HG03108 (cell line): ENCODE results near the gene KCTD1.

ENCODE experiments used
- ATAC-seq: cut with Tn5 transposase; IDR thresholded peaks from one replicate; pipeline ENCODE4 v1.9.1; 2021; ENCODE audit warnings: moderate library complexity; ENCODE audit not compliant: unreplicated experiment

Gene KCTD1

DNA sequence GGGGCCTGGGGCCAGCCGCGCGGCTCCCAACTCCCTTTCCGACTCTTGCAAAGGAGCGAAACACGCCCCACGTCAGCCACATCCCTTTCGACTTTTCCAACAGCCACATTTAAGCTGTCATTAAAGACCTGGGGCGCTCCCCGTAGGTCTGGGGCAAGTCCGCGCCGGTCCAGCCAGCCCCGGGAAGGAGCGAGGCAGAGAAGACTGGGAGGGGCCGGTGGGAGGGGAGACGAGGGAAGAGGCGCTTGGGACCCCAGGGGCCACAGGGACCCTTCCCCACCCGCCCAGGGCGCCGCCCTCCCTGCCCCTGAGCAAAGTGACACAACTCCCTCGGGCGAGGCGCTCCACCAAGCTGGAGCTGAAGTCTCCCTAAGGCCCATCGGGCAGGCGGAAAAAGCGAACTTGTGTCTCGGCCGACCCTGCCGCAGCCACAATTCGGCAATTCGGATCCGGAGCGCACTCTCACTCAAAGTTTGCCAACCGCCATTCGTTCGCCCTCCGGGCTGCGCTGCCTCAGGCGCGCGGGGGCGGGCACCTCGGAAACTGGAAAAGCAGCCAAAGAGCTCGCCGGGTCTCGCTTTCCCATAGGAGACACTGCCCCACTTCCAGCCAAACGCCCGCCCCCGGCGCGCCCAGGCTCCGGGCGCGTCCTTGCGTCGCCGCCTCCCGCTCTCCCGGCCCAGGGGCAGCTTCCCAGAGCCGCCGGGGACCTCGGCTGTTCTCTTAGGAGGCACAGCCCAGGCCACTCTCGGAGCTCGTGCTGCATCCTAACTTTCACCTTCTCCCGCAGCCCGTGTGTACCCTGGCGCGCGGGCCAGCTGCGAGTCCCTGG is 1.1 kb upstream of the KCTD1 start:
- ATAC-seq, result no peak

DNA sequence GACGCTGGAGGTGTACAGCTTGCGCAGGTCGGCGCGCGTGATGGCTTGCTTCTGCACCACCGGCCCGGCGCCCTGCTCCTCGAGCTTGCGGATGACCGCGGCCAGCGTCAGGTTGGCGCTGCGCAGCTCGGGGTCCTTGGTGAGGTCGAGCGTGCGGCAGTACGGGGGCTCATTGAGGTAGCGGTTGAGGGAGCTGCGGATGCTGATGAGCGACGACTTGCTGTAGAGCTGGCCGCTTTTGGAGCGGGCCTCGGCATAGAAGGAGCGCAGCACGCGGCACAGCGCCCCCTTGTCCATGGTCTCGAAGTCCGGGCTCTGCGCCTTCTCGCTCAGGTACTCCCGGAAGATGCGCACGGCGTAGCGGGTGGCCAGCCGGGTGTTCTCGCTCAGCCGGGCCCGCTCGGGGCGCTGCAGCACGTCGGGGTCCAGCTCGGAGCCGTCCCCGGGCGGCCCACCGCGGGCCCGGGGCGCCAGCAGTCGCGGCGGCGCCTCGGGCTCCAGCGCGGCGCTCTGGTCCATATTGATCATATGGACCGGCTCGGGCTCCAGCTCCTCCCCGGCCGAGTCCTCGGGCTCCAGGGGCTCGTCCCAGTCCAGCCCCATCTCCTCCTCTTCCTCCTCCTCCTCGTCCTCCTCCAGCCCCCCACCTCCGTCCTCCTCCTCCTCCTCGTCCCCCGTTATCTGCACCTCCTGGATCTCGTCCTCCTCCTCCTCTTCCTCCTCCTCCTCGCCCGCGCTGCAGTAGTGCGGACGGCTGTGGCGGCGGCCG is 523 bp downstream of the KCTD1 start:
- peak; percentile 60 for ATAC-seq

DNA sequence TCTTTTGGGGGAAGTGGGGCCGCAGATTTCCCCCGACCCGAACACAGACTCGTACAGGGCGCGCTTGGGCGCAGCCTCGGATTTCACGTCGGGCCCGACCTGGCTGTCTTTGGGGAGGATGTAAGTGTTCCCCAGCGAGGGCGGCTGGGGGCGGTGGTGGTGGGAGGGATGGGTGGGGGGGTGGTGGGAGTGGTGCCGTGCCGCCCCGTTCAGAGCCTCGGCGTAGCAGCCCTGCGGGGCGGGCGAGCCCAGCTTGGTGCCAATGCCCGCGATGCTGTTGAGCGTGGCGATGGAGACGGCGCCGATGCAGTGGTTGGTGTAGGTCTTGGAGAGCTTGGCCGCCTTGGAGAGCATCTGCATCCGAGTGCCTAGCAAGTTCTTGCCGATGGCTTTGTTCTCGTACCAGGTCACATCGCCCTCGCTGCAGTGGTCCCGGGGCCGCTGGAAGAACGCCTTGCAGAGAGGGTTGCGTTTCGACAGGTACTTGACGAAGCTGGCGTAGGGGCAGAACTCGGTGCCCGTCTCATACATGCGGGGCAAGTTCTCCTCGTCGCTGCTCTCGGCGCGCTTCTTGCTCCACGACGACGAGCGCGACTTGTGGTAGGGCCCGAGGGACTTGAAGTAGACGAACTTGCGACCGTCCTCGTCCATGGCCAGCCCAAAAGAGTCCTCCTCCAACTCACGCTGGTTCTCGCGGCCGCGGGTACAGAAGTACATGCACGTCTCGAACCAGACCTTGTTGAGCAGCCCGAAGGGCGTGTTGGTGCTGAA is 1.3 kb downstream of the KCTD1 start:
- no peak for ATAC-seq

DNA sequence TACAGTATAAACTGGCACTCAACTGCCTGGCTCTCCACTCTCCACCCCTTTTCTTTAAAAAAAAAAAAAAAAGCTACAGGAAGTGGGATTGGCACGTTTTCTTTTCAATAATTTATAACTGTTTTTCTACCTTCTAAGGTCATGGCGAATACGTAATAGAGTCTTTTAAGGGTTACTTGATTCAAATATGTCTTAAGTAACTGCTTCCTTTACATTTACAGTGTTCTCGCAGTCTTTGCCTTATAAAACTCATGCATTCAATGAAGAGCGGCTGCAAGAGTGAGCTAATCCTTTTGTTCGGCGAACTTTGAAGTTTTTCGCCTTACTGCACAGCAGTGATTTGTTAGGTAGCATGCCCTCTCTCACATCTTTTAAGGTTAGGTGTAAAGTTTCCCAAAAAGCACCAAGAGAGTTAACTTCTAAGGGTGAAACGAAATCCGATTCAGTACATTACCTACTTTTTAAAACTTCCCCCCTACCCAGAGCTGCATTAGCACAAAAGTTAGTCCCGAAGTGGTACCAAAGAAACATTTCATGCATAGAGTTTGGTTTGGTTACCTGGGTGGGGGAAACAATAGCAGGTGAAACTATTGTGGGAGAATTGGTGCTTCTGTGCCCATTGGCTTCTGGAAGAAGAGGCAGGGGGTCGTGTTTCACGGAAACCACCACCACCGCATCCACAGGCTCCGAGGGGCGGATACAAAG is 2.0 kb downstream of the KCTD1 start:
- no peak for ATAC-seq

DNA sequence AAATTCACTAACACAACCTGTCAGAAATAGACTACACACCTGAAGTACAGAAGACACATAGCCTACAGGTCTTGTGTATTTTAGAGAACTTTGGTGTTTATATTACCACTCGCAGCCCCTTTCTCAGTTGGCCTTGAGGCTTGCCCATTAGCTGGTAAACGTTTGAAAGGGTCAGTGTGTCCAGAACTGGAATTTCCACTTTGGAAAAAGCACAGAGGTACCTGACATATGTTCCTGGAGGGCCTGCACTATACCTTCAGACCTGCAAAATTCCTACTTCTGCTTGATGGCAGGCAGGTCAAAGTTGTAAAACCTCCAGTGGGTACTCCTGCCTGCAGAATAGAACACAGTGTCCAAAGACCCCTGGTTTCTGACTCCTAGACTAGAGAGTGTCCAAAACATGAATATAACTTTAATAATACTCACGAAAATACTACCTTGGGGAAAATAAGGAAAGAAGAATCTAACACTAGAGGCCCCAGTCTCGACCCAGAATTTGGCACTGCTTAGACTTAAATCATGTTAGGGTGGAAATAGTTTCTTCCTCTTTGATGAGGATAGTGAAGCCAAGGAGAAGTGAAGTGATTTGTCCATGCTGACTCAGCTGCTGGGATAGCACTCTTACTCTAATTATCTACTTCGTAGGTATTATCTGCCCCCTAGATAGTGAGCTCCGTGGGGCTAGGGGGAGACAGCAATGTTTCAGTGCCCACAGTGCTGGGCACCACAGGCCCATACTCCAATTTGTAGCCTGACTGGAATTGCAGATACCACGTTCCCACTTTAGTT is 2.8 kb downstream of the KCTD1 start:
- ATAC-seq, result no peak

DNA sequence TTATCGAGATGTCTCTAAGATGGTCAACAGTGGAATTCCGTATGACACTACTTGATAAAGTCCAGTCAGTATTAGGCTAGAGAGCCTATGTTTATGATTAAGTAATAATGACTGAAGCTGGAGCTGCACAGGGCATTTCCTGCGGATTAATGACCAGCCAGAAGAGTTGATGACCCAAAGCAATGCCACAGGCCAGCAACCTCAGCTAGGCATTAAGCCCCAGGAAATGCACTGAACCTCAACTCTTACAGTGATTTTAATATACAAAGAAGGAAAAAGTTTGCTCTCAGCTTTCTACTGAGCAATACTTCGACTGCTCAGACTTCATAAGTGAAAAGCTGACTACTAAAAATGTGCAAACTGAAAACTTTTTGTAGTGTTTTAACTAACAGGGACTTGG is 3.9 kb downstream of the KCTD1 start:
- ATAC-seq, result no peak

DNA sequence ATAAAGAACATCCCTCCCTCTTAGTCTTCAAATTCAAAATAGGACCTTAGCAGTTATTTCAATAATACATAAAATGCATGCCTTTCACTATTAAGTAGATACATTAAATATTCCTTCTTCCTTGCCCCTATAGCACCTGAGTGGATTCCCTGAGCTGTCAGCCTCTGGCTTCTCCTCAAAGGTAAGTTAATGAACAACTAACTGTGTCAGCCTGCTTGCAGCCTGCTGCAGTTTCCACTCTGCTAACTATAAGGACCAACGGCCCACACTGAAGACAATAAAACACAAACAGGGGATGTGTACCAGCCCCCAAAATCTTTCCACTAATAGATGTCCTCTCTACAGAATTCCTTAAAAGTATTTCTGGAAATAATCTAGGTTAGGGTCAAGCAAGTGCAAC is 5.0 kb downstream of the KCTD1 start:
- ATAC-seq, result no peak

DNA sequence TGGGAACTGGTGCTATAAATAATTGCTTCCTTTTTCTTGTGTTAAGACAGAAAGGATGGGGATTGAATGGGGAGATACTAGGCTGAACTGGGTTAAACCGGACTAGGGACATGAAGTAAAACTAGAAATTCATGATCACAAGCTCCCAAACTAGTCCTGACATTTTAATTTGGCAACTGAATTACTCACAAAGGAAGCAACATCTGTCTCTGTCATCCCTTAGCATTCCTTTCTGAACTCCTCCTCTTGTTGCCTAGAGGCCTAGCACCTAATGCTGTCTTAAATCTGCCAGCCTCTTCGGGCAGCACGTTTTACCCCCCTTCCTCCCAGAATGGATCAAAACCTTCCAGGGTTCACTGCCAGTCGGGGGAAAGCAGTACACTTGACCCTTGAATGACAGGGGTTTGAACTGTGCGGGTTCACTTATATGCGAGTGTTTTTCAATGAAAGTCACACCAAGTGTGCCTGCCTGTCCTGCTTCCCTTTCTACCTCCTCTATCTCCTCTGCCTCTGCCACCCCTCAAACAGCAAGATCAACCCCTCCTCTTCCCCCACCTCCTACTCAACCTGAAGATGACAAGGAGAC is 8.2 kb downstream of the KCTD1 start:
- no peak for ATAC-seq

DNA sequence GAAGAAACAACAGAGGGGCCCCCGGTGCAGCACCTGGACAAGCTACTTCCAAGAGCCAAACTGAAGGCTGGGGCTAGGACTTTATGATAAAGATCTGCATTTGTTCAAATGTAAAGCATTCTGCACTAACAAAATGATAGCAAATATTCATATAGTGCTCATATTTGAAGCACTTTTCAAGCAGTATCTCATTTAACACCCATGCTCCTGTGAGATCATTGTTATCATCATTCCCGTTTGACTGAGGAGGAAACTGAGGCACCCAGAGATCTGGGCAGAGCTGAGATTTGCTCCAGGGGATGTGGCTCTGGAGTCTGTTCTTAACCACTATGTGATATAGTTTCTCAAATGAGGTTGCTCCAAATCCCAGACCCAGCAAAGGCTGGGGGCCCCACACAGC is 9.8 kb downstream of the KCTD1 start:
- ATAC-seq, result no peak

DNA sequence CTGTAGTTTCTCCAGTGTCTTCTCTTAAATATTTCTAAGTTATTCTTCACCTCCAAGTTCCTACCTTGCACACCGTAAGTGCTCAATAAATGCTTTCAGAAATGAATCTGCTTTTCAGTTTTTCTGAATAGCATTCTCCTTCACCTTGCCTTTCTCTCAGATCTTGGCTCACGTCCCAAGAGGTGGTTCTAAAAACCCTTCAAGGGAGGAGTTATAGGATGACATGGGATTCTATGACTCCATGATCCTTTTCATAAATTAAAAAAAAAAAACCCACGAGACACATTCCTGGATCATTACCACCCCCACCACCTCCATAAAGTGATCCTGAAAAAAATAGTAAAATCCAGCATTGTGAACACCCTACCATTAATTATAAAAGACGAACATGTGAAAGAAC is 11.7 kb downstream of the KCTD1 start:
- no peak for ATAC-seq

DNA sequence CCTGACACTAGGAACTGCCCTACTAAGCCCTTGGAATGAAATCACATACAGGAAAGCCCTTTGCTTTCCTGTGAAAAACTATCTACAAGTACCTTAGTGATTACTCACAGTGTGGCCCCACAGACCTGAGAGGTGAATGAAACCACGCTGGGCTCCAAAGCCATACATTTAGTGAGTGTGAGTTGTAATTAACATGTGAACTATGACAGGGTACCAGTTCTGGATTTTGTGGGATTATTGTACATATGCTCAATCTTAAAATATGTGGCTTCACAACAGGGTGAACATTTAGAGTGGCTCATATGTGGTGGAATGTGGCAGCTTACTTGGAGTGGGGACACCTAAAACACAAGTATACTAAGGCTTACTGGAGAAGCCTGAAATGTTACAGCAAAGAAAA is 12.3 kb downstream of the KCTD1 start:
- ATAC-seq, result no peak

DNA sequence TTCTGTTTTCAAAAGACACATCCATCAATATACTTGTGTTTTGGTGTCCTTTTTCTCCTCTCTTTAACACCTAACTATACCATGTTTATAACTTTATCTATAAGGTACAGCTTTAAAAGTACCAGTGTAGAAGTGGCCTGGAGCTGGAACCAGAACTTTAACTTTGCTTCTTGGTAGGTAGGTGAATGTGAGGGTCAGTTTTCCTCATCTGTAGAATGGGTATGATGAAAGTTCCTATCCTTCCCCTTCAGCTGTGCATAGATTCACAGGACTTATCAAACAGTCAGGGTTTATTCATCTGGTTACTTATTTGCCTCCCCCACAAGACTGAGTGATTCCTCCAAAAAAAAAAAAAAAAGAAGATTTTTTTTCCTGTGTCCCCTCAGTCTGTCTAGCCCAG is 12.7 kb downstream of the KCTD1 start:
- no peak for ATAC-seq

DNA sequence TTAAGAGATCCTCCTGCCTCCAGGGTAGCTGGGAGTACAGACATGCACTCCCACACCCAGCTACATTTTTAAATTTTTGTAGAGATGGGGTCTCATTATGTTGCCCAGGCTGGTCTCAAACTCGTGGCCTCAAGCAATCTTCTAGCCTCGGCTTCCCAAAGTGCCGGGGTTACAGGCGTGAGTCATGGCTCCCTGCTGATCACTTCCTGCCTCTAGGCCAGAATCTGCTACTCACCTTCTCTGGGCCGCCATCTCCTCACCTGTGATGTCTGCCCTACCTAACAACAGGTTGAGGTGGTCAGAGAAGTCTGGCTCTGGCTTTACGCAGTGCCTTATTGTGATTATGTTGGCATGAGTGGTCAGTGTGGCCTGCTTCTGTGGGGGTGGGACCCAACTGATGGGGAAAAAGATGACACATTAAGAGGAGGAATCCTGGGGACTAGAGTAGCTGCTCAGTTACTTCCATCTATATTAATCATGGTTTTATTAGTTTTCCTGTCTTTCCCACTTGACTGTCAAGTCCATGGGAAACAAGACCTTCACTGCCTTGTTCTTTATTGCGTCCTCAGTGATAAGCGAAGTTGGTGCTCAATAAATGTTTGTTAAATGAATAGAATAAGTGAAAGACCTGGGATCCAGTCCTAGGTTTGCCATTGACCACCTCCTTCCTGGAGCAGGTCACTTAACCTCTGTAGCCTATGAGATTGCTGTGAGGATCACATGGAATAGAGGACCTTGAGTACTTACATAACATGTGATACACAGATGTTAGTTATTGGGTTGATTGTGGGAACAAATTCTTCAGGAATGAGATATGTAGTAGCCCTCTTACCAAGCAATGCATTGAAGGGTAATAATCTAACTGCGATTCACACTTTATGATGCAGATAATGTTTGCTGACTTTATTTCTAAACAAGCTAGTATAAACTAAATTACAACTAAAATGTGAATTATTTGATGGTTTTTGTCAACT is 15.7 kb downstream of the KCTD1 start:
- no peak for ATAC-seq

DNA sequence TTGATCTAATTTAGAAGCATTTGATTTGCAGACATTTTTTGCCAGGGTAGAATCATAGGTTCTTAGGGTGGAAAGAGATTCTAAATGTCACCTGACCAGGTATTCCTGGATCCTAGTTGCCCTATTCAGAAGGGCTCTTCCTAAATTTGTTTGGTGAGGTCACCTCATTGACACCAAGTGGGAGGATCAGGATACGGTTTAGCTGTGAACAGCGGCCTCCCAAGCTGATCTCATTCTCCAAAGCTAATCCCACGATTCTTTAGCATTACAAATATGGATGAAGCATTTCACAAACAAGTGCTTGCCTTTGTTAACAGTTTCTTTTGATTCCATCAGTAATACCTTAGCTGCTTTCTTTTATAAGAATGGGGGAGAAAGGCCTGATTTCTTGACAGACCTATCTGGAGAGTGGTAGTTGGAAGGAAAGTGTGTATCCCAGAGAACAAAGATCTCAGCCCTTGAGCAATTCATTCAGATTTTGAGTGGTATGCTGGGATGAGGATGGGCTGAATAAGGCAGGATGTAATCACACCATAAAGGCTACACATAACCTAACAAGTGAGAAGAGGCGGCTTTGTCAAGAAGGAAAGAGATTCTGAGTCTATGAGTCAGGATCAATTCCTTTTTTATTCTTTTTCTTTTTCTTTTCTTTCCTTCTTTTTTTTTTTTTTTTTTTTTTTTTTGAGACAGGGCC is 16.6 kb downstream of the KCTD1 start:
- ATAC-seq, result no peak

DNA sequence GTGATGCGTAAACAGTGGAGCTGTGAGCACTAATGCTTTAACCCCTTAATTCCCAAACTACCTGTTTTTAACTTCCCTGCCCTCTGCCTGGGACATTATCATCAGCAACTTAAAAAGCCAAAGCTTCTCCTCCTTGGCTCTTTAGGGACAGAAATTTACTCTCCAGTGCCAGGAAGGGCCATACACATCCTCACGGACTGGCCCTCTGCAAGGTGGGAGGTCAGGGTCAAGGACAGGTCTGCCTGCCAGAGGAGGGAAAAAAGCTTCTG is 21.5 kb downstream of the KCTD1 start:
- no peak for ATAC-seq

DNA sequence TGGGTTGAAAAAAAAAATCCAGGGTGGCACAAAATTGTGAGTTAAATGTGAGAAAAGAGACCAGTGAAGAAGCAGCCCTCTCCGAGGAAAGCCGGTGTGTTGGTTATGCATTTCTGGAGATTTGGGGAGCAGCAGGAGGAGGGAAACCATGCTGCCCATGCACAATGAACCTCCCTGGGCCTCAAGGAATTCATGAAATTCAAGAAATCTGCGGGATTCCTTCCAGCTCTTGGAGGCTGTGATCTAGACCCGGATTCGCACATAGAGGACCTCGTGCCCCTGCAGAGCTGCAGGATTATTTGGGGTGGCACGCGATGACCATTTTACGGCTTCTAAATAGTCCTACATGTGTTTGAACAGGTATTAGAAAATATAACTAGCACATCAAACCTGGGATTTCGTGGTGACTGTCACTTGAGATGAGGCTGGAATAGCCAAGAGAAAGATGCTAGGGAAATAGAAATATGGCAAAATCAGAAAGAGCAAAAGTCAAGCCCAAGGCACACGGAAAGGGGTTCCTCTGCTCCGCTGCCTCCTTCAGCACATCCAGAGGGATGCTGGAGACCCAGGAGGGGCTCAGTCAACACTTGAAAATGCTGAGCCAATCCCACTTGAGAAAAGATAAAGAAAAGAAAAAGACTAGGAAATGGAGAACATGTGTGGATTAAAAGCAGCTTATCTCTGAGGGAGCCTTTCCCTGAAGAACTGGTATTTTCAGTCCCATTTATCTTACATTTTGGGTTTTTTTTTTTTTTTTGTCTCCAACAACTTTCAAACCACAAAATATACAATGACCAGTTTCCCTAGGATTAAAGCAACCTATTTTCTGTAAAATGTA is 22.0 kb downstream of the KCTD1 start:
- ATAC-seq, result no peak

DNA sequence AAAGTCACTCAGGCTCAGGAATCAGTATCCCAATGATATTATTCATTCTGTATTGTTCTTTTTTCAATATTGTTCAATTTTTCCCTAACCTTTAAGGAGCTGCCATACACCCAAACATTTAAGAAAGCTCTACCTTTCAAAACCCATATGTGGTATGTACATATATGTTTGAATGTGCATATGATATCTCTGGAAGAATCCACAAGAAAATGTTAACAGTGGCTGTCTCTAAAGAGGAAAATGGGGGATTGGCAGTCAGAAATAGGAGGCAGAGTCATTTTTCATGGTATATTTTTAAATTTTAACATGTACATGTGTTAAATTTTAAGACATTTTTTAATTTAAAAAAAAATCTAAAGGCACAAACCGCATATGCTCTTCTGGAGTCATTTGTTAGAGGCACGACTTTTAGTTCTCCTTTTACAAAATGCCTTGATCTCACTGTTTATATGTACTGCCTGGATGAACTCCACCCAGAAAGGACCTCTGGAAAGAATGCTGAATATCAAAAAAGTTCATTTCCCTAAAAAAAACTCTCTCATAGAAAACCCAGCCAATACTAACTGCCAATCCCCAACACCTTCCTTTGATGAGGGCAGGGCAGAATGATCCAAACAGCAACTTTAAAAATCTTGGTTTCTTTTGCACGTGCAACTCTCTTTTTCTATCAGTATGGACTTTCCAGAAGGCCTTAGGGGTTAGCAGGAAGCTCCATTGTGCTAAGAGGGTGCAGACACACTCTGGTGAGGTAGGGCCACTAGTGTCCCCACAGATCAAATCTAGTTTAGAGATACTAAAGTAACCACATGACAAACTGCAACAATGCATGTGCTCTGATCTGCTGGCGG is 23.6 kb downstream of the KCTD1 start:
- no peak for ATAC-seq
